ENCODE data around the gene RSF1.

GRCh38 chr11:77813256-77813655, 7.3 kb downstream of the RSF1 start:
- TF ChIP-seq CTCF (IDR thresholded peaks at IDR 0.05) (no peak), MAX (IDR thresholded peaks at IDR 0.05; ENCODE audit: low read depth) (no peak), RCOR1 (IDR thresholded peaks at IDR 0.05; ENCODE audit: low read length) (no peak), POLR2AphosphoS5 (IDR thresholded peaks at IDR 0.05; ENCODE audit: low read depth, low read length) (no peak), CHD2 (IDR thresholded peaks at IDR 0.05; ENCODE audit: low read length, partially characterized antibody) (no peak), REST (IDR thresholded peaks at IDR 0.05; ENCODE audit: low read depth, low read length) (no peak), EZH2phosphoT487 (IDR thresholded peaks at IDR 0.05; ENCODE audit: borderline replicate concordance, low read depth) (no peak), EP300 (IDR thresholded peaks at IDR 0.05; ENCODE audit: borderline replicate concordance in 1 of 2, low read depth in 1 of 2, low read length in 1 of 2) (no peak), NRF1 (IDR thresholded peaks at IDR 0.05; ENCODE audit: low read depth, low read length) (no peak), GABPA (IDR thresholded peaks at IDR 0.05; ENCODE audit: low read depth) (no peak)

All from SK-N-SH (cell line).